Endometrial microvascular endothelial cells (primary cell): Measurements from ENCODE around the gene CD300LD. TPM values are rescaled to one million over a fixed set of nuclear protein-coding genes. Genes with fewer than 3 reads are reported as not detected.
"Not testable (repeated sequence)": the region's sequence is repeated elsewhere in the genome, so short reads cannot be mapped to it uniquely, and the experiment has no call there.

Source experiments
- in situ Hi-C: cut with HindIII; loops from 2 replicates; pipeline ENCODE4 v1.10.0; 2017; ENCODE audit warnings: low sequenced_read_pairs, low pct_unique_long_range_greater_than_20kb; ENCODE audit errors: inconsistent ontology term
- total RNA-seq: library from RNA; depleted of rRNA; stranded (reverse); fragments of >200 nt; gene quantifications from one replicate; pipeline ENCODE4 v1.2.3, GENCODE V29; 2015; ENCODE audit errors: inconsistent ontology term

The CD300LD gene
- total RNA-seq, 1 donor from 2014 or later, result not detected

GRCh38 chr17:74582633-74583032 is 9.4 kb downstream of the CD300LD start:
- in situ Hi-C loops, result no loop called here

- in situ Hi-C loops, result no loop called here
Measured at GRCh38 chr17:74579900-74580299, 12.2 kb downstream of the CD300LD start.

- in situ Hi-C loops, result no loop called here
Measured at GRCh38 chr17:74578979-74579378, 13.1 kb downstream of the CD300LD start.

GRCh38 chr17:74574489-74575142 is 17.5 kb downstream of the CD300LD start:
- in situ Hi-C loops, result no loop called here

- in situ Hi-C loops, result not testable (repeated sequence)
Measured at GRCh38 chr17:74573635-74574034, 18.4 kb downstream of the CD300LD start.

GRCh38 chr17:74573169-74573568 is 18.9 kb downstream of the CD300LD start:
- in situ Hi-C loops, result no loop called here

GRCh38 chr17:74571621-74572270 is 20.3 kb downstream of the CD300LD start:
- in situ Hi-C loops, result no loop called here

- in situ Hi-C loops, result no loop called here
Measured at GRCh38 chr17:74569020-74570003, 22.8 kb downstream of the CD300LD start.

GRCh38 chr17:74568106-74568873 is 23.8 kb downstream of the CD300LD start:
- in situ Hi-C loops, result no loop called here

GRCh38 chr17:74567397-74567796 is 24.7 kb downstream of the CD300LD start, which contains the start of gene CD300H:
Gene CD300H (minus strand): TSS chr17:74567509.
- in situ Hi-C loops, result no loop called here

GRCh38 chr17:74566132-74566753 is 25.8 kb downstream of the CD300LD start:
- in situ Hi-C loops, result no loop called here

- in situ Hi-C loops, result no loop called here
Measured at GRCh38 chr17:74565126-74565525, 27.0 kb downstream of the CD300LD start.

- in situ Hi-C loops, result no loop called here
Measured at GRCh38 chr17:74563358-74563757, 28.7 kb downstream of the CD300LD start.

- in situ Hi-C loops, result no loop called here
Measured at GRCh38 chr17:74561586-74561985, 30.5 kb downstream of the CD300LD start.

GRCh38 chr17:74558882-74559519 is 33.1 kb downstream of the CD300LD start:
- in situ Hi-C loops, result no loop called here

GRCh38 chr17:74558402-74558801 is 33.7 kb downstream of the CD300LD start:
- in situ Hi-C loops, result not testable (repeated sequence)

- in situ Hi-C loops, result no loop called here
Measured at GRCh38 chr17:74555427-74555940, 36.6 kb downstream of the CD300LD start.

- in situ Hi-C loops, result no loop called here
Measured at GRCh38 chr17:74554909-74555308, 37.2 kb downstream of the CD300LD start.
